LNCaP clone FGC (cell line): ENCODE data around the gene TMEM52B.
A peak's percentile ranks its signal among the peaks of the same experiment; 100 is the strongest.
"Not testable (repeated sequence)": the region's sequence is repeated elsewhere in the genome, so short reads cannot be mapped to it uniquely, and the experiment has no call there.

ENCODE experiments used
- DNase-seq: peaks from one replicate; pipeline ENCODE4 v3.0.0-alpha.2; 2011; ENCODE audit warnings: low read depth
- H3K4me3 ChIP-seq: 2 replicates; pipeline ENCODE4 v1.5.1; 2011; ENCODE audit warnings: mild to moderate bottlenecking, low read depth, low read length, control low read depth
- TF ChIP-seq, protein P1 (sequence below): IDR thresholded peaks from 2 replicates; pipeline ENCODE4 v1.5.1; 2012; ENCODE audit warnings: mild to moderate bottlenecking; ENCODE audit not compliant: control insufficient read depth, insufficient read depth; ENCODE audit errors: extremely low read depth

TMEM52B gene

DNA sequence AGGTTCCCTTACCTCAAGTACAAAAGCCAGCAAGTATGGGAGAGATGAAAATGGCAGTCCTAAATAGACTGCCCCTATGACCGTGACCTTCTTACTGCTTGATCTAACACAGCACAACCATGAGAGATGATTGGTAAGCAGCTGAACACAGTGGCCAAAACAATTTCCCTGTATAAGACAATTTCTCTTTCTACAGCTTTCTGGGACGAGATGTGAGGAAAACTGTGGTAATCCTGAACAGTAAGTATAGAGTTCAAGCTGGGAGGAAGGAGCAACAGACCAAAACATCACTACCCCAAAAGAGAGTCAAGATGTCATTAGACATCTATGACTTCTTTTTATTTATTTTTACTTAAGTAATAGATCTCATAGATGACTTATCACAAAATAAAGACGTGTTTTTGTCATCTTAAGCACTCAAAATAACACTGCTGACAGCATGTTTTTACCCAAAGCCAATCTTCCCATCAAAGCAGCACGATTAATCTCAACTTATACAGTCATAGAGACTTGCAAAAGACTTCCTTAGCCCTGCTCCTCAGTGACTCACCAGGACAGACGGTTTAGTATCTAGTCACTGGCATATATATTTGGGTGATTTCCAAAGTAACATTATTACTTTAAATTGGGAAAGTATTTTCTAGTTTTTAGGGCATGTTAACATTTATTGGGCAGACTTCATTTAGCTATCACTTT lies 3.7 kb downstream of the TMEM52B start:
- no peak overlapping the region for H3K4me3 ChIP-seq
- TF ChIP-seq, protein P1, sequence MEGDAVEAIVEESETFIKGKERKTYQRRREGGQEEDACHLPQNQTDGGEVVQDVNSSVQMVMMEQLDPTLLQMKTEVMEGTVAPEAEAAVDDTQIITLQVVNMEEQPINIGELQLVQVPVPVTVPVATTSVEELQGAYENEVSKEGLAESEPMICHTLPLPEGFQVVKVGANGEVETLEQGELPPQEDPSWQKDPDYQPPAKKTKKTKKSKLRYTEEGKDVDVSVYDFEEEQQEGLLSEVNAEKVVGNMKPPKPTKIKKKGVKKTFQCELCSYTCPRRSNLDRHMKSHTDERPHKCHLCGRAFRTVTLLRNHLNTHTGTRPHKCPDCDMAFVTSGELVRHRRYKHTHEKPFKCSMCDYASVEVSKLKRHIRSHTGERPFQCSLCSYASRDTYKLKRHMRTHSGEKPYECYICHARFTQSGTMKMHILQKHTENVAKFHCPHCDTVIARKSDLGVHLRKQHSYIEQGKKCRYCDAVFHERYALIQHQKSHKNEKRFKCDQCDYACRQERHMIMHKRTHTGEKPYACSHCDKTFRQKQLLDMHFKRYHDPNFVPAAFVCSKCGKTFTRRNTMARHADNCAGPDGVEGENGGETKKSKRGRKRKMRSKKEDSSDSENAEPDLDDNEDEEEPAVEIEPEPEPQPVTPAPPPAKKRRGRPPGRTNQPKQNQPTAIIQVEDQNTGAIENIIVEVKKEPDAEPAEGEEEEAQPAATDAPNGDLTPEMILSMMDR, result no peak
- DNase-seq, result no peak

DNA sequence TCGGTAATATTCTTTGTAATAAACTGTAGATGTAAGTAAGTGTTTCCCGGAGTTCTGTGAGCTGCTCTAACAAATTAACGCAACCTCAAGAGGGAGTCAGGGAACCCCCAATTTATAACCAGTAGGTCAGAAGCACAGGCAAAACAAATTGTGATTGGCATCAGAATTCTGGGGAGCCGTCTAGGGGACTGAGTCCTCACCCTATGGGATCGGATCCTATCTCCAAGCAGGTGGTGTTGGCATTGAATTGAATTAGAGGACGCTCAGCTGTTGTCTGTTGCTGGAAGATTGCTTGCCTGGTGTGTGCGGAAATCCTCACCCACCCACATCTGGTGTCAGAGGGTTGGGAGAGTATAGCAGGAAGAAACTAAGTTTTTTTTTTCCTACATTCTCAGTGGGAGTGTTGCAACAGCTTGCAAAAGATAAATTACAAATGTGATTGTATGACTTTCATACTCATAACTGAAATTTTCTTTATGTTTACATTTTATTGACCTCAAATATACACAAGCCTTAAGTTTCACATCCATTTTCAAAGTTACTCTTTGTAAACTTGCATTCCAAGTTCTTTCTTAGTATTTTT lies 5.5 kb downstream of the TMEM52B start:
- no peak overlapping the region for H3K4me3 ChIP-seq
- TF ChIP-seq, protein P1, result no peak

DNA sequence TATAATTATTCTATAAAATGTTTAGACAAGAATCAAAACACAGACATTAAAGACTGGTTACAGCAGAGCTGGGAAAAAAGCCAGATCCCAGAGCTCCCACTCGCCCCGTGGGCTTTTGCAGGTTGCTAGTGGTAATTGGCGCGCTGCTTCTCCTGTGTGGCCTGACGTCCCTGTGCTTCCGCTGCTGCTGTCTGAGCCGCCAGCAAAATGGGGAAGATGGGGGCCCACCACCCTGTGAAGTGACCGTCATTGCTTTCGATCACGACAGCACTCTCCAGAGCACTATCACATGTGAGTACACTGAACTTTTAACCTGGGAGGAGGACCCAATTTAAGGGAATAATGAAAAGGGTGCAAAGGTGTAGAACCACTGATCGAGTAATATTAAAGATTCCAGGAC lies 7.5 kb downstream of the TMEM52B start:
- TF ChIP-seq, protein P1, result no peak
- DNase-seq, result no peak
- no peak overlapping the region for H3K4me3 ChIP-seq

More for the DNA sequence above, 5.5 kb downstream of the TMEM52B start:
- DNase-seq, result no peak

DNA sequence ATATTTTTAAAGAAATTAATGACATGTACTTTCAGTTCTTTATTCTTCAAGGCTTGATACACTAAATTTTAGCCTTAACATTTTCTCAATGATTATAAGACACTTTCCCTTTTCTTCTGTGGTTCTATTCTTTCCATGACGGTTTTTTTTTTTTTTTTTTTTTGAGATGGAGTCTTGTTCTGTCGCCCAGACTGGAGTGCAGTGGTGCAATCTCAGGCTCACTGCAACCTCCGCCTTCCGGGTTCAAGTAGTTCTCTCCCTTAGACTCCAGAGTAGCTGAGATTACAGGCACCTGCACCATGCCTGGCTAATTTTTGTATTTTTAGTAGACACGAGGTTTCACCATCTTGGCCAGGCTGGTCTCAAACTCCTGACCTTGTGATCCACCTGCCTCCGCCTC lies 8.1 kb downstream of the TMEM52B start:
- not testable (repeated sequence) for DNase-seq, H3K4me3 ChIP-seq

DNA sequence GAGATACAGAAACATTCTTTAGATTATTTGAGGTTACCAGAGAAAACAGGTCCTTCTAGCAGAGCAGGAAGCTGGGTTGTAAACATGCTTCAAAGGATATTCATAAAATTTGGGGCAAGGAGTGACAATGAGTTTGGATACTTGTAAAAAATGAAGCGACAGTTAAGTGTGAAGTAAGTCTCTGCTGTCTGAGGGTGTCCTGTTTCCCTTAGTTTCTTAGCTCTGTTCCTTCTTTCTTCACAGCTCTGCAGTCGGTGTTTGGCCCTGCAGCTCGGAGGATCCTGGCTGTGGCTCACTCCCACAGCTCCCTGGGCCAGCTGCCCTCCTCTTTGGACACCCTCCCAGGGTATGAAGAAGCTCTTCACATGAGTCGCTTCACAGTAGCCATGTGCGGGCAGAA lies 10.8 kb downstream of the TMEM52B start:
- no peak overlapping the region for H3K4me3 ChIP-seq
- TF ChIP-seq, protein P1, result no peak
- no peak for DNase-seq

DNA sequence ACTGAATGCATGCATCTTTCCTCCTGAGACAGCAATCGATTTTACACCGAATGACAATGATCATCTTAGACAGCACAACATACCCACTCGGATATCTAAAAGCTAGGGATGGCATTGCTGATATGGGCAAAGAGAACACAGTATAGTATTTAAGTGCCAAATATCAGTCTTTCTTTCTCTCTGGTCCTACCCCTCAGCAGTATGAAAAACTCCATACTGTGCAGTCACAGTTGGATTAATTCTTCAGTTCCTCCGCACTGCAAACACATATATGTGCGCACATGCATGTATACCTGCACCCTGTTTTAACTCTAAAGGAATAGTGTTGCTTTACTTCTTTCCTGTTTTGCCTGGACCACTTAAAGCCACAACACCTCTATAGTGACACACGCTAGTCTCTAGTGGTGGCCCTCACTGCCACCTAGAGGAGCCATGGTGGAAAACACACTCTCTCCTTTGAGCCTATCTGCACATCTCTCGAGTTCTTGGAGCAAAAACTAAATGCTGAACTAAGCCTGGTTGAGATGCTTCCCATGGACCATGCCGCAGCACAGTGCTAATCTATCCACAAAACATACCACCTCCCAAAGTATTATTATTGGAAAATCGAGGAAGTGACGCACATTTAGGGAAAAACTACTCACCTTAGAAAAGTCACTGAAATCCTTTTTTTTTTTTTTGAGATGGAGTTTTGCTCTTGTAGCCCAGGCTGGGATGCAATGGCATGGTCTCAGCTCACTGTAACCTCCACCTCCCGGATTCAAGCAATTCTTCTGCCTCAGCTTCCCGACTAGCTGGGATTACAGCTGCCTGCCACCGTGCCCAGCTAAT lies 11.9 kb downstream of the TMEM52B start:
- DNase-seq, result no peak
- TF ChIP-seq, protein P1, result peak; percentile 93
- H3K4me3 ChIP-seq, result no peak overlapping the region

DNA sequence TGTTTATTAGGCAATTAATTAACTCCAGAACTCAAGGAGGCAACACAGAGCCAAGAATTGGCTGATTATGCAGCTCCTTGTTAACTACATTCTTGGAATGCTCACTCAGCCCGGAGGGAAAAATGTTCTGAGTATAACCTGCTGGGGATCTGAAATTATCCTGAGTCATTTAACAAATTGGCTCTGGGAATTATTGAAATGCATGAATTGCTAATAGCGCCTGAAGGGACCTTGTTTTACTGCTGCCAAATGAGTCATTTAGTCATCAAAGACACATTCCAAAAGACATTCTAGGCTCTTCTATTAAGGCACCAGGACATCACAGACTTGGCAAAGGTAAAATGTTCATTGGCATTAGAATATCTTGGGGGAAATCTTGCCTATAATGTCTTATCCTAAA lies 13.0 kb downstream of the TMEM52B start:
- no peak for DNase-seq
- TF ChIP-seq, protein P1, result no peak
- H3K4me3 ChIP-seq, result no peak overlapping the region
